GM12891 (cell line): Measurements from ENCODE around the gene TMPRSS5.
"Not testable (repeated sequence)": the region's sequence is repeated elsewhere in the genome, so short reads cannot be mapped to it uniquely, and the experiment has no call there.

Source experiments
- PAX5 ChIP-seq: IDR thresholded peaks from 2 replicates; pipeline ENCODE4 v1.6.1; 2011; ENCODE audit warnings: low read length, moderate library complexity, mild to moderate bottlenecking; ENCODE audit not compliant: insufficient read depth, severe bottlenecking
- POLR2A ChIP-seq: IDR thresholded peaks from 2 replicates; pipeline ENCODE4 v1.6.1; 2011; ENCODE audit warnings: low read depth, low read length, control low read depth
- POLR2AphosphoS5 ChIP-seq: IDR thresholded peaks from 2 replicates; pipeline ENCODE4 v1.6.1; 2011; ENCODE audit warnings: low read depth, low read length, control low read depth
- POU2F2 ChIP-seq: IDR thresholded peaks from 2 replicates; pipeline ENCODE4 v1.6.1; 2011; ENCODE audit warnings: low read depth, mild to moderate bottlenecking, control low read depth, low read length, moderate library complexity
- SPI1 ChIP-seq: IDR thresholded peaks from 2 replicates; pipeline ENCODE4 v1.6.1; 2011; ENCODE audit warnings: low read depth, low read length, control low read depth
- TAF1 ChIP-seq: IDR thresholded peaks from 2 replicates; pipeline ENCODE4 v1.6.1; 2011; ENCODE audit warnings: low read depth, low read length, control low read depth

DNA sequence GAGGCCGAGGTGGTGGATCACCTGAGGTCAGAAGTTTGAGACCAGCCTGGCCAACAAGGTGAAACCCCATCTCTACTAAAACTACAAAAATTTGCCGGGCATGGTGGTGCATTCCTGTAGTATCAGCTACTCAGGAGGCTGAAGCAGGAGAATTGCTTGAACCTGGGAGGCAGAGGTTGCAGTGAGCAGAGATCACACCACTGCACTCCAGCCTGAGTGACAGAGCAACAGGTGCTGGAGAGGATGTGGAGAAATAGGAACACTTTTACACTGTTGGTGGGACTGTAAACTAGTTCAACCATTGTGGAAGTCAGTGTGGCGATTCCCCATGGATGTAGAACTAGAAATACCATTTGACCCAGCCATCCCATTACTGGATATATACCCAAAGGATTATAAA lies 34.2 kb downstream of the TMPRSS5 start:
- not testable (repeated sequence) for TF ChIP-seq POLR2AphosphoS5, POLR2A, SPI1, TAF1, POU2F2, PAX5
